ENCODE measurements around the gene KLHL17.
"Not testable (repeated sequence)": the region's sequence is repeated elsewhere in the genome, so short reads cannot be mapped to it uniquely, and the experiment has no call there.

KLHL17 gene

GRCh38 chr1:970242-970972 lies 10.0 kb downstream of the KLHL17 start:
- no peak for FAIRE-seq

GRCh38 chr1:970973-971730 lies 10.8 kb downstream of the KLHL17 start:
- FAIRE-seq = no peak

GRCh38 chr1:971751-972506 lies 11.5 kb downstream of the KLHL17 start:
- no peak for FAIRE-seq

DNA sequence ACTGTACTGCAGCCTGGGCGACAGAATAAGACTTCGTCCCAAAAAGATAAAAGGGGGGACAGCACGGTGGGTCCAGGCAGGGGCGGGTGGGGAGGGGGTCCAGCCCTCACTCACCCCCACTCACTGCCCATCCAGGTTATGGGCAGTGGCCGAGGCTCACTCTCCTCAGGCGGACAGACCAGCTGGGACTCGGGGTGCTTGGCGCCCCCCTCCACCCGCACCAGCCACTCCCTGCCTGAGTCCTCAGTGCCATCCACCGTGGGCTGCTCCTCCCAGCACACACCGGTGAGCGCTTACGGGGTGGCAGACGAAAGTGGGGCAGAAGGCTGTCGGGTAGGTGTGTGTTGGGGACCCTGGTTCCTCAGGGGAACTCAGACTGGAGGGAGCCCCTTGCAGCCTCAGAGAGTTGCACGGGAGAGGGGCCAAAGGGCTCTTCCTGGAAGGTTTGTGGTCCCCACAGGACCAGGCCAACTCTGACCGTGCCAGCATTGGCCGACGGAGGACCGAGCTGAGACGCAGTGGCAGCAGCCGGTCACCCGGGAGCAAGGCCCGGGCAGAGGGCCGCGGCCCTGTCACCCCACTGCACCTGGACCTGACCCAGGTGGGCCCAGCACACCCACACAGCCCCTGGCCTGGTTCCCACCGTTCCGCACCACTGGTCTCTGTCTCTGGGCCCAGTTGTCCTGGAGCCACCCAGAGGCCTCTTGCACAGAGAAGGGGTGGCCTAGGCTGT lies 12.5 kb downstream of the KLHL17 start:
- FAIRE-seq = no peak

DNA sequence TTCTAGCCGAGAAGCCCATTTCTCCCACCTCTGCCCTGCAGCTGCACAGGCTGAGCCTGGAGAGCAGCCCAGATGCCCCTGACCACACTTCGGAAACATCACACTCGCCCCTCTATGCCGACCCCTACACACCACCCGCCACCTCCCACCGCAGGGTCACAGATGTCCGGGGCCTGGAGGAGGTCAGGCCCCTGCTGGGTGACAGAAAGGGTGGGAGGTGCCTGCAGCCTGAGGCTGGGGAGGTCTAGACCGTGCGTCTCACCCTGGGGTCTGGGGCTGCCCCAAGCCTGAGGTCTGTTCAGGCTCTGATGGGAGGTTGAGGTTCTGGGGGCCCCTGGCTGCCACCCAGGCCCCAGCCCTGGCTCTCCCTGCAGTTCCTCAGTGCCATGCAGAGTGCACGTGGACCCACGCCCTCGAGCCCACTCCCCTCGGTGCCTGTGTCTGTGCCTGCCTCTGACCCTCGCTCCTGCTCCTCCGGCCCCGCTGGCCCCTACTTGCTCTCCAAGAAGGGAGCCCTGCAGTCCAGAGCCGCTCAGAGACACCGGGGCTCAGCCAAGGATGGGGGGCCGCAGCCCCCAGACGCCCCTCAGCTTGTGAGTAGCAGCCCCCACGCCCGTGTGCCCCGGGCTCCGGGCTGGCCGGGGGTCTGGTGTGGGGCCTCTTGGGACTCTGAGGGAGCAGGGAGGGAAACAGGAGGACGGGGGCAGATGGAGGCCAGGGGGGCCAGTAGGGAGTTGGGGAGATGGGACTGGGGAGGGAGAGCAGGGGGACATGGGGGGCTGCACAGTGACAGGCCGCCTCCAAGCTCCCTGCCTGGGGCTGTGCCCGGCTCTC lies 13.3 kb downstream of the KLHL17 start:
- FAIRE-seq = no peak

DNA sequence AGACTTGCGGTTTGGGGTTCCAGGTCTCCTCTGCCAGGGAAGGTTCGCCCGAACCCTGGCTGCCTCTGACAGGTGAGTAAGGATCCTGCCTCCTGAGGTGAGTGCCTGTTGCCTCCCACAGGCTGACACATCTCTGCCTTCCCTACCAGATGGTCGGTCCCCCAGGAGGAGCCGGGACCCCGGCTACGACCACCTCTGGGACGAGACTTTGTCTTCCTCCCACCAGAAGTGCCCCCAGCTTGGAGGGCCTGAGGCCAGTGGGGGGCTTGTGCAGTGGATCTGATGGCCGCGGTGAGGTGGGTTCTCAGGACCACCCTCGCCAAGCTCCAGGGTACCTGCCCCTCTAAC lies 13.9 kb downstream of the KLHL17 start:
- FAIRE-seq = no peak

DNA sequence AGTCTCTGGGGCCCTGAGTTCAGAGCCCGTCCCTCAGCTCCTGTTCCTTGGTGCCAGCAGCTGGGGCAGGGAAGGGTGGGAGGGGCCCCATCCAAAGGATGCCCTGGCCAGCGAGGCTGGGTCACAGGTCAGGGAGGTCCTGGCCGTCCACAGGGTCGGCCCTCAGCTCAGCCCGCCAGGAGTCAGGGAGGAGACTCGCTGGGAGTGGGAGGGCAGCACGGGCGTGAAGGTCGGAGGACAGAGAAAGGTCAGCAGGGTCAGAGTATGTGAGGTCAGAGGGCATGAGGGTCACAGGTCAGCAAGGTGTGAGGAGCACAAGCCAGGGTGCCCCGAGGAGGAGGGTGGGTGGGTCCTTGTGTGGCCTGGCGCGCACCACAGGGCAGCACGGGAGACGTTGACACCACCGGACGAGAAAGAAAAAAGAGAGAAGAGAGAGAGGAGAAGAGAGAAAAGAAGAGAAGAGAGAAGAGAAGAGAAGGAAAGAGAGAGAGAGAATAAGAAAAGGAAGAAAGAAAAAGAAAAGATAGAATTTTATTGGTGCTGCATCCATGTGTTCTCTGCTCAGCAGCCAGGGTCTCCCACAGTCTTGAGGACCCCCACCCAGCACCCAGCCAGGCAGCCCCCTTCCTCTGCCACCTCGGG lies 14.4 kb downstream of the KLHL17 start:
- no peak for FAIRE-seq

DNA sequence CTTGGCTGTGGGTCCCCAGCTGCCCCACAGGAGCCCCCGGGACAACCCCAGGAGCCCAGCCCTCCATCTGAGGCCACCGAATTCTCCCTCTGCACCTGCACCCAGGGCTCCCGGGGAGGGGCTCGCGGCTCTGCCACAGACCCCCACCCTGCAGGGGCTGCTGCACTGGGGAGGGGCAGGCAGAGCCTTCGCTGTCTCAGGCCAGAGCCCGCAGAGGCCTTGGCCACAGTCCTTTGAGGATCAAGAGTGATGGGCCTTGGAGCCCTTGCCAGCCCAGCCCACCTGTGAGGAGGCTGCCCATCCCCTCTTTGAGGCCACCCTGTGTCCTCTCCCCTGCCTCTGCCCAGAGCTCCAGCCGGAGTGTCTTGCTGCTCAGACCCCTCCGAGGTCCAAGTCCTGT lies 15.0 kb downstream of the KLHL17 start:
- no peak for FAIRE-seq

DNA sequence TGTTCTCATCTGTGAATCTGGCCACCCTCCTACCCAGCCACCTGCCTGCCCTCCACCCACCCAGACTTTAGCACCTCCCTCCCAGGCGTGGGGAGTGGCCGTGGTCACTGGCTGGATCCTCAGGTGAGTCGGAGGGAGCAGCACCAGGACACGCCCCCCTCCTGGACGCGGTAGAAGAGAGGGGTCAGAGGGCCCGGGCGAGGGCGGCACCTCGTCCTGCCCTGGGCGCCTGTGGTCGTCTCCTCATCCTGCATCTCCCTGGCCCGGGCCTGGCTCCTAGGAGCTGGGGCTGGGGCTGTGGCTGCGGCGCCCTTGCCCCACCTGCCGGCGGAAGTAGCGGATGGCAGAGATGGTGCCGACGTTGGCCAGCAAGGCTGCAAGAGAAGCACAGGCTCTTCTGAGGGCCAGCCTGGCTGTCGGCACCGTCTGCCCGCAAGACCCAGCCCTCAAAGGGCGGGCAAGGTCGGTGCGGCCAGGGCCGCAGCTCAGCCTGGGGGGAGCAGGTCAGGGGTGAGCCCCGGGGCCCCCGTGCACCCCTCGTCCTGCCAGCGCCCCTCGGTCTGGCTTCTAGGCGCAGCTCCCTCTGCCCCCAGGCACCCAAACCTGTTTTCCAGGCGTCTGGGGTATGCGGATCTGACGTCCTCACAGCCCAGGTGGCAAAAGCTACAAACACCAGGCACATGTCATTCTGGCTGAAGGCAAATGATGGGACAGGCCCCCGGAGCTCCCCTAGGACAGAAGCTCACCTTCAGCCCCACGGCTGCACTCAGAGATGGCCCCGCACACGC lies 15.7 kb downstream of the KLHL17 start:
- FAIRE-seq = peak; percentile 31

DNA sequence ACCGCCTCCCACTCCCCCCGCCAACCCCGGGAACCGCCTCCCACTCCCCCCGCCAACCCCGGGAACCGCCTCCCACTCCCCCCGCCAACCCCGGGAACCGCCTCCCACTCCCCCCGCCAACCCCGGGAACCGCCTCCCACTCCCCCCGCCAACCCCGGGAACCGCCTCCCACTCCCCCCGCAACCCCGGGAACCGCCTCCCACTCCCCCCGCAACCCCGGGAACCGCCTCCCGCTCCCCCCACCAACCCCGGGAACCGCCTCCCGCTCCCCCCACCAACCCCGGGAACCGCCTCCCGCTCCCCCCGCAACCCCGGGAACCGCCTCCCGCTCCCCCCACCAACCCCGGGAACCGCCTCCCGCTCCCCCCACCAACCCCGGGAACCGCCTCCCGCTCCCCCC lies 16.4 kb downstream of the KLHL17 start:
- not testable (repeated sequence) for FAIRE-seq

GRCh38 chr1:978069-978834 lies 17.9 kb downstream of the KLHL17 start:
- no peak for FAIRE-seq

DNA sequence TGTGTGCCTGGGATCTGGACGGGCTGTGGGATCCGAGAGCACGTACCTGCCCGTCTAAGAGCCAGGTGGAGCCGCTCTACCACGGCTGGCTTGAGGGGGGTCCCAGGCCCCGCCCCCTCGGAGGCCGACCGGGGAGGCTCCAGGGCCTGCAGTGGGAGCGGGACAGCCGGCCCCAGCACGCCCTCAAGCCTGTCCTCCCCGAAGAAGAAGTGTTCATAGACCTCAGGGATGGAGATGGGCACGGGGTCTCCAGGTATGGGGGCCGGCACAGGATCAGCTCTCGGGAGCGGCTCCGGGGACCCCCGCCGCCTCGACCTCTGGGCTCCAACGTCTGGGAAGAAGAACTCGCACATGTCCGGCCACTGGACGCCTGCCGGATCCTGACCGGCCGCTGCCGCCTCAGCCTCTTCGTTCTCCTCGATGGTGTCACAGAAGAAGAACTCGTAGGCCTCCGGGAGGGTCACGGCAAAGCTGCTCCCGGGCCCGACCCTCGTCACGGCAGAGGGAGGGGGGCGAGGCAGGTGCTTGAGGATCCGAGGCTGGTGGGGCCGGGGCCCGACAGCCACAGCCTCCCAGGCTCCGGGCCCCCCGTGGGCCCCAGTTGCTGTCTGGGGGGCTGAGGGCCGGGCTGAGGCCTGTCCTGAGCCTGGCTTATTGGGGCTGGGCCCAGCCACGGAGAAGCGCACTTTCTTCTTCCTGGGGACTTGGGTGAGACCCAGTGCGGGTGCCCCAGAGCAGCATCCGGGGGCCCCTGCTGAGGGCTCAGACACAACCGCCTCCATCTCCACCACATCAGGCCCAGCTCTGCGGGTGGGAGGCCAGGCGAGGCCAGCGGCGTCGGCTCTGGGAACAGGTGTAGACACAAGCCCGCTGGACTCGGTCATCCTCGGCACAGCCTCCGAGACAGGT lies 18.7 kb downstream of the KLHL17 start:
- no peak for FAIRE-seq

GRCh38 chr1:979744-980072 lies 19.3 kb downstream of the KLHL17 start:
- FAIRE-seq = no peak

- no peak for FAIRE-seq
Observed at GRCh38 chr1:980137-980571, 19.8 kb downstream of the KLHL17 start.

GRCh38 chr1:980602-981395 lies 20.4 kb downstream of the KLHL17 start:
- no peak for FAIRE-seq

GRCh38 chr1:981491-981954 lies 21.1 kb downstream of the KLHL17 start:
- FAIRE-seq = no peak

DNA sequence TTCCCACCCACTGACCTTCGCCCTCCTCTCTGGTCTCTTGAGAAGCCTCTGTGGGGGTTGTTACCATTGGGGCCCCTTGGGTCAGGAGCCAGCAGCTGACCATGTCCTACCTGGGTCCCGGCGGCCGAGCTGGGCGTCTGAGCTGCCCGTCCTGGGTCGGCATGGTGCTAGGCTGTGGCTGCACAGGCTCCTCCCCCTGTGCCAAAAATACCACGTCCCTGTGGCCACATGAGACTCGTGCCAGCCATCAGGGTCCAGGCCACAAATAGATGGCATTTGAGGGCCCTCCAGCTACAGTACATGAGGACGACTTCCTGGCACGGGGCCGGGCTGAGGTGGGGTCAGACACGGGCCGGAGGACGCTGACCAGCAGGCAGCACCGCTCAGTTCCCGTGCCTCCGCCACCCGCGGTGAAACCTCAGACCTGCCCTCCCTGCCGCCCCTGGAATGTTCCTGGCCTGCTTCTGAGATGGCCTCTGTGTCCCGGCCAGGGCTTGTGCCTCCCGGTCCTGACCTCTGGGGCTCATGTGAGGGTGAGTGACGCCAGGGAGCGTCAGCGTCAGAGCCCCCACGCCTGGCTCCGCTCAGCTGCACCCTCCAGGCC lies 21.7 kb downstream of the KLHL17 start, which contains the start of gene PERM1:
Gene PERM1, minus strand, starts transcription at position 139 of the 604 bp plus-strand sequence. CDS start 1,064 bp downstream, outside the sequence.
- no peak for FAIRE-seq

Measured in G401.6 (cell line).